Nephron (organoid): ENCODE results near the gene ESRRG.

ENCODE experiments used
- H3K27ac Mint-ChIP-seq, 3 experiments: 2 replicates each; pipeline ENCODE4 v1.8.0; 2020; ENCODE audit warnings: mixed read lengths in 3 of 3, mild to moderate bottlenecking in 2 of 3, moderate library complexity in 1 of 3
- H3K27me3 Mint-ChIP-seq: 2 replicates; pipeline ENCODE4 v1.8.0; 2021; ENCODE audit warnings: low read depth, mild to moderate bottlenecking, moderate library complexity, mixed read lengths
- H3K36me3 Mint-ChIP-seq: 2 replicates; pipeline ENCODE4 v1.8.0; 2020; ENCODE audit warnings: low read depth, mixed read lengths
- H3K4me1 Mint-ChIP-seq: 2 replicates; pipeline ENCODE4 v1.8.0; 2020; ENCODE audit warnings: mixed read lengths
- H3K4me3 Mint-ChIP-seq, 3 experiments: 2 replicates each; pipeline ENCODE4 v1.8.0; 2020; ENCODE audit warnings: mild to moderate bottlenecking in 3 of 3, mixed read lengths in 3 of 3, moderate library complexity in 2 of 3
- H3K9me3 Mint-ChIP-seq: 2 replicates; pipeline ENCODE4 v1.8.0; 2020; ENCODE audit warnings: mixed read lengths
- TF ChIP-seq, protein P1 (sequence below), 3 experiments: fragments of 200-600 bp; sonication (generic); IDR thresholded peaks; one replicate each; pipeline ENCODE4 v1.5.0; 2021; ENCODE audit warnings: antibody characterized with exemption in 3 of 3; ENCODE audit not compliant: unreplicated experiment in 3 of 3

The ESRRG gene

DNA sequence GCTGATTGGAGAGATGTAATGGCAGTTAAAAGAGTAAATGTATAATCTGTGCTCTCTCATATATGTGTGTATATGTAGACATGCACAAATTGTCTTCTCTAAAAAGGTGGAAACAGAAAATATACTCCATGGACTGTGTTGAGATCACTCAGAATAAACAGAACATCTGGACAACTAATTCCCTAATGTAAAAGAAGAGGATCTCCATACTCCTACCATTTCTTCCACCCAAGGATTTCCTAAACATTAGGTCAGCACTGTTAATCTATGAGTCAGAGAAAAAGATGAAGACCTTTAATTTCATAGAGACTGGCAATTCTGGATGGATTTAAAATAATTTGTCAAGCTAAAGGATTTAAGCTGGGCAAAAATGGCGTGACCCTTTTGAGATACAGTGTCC lies 80.1 kb downstream of the ESRRG start:
- H3K9me3 Mint-ChIP-seq = no peaks in the 10 kb centered on the region
- TF ChIP-seq, protein P1, sequence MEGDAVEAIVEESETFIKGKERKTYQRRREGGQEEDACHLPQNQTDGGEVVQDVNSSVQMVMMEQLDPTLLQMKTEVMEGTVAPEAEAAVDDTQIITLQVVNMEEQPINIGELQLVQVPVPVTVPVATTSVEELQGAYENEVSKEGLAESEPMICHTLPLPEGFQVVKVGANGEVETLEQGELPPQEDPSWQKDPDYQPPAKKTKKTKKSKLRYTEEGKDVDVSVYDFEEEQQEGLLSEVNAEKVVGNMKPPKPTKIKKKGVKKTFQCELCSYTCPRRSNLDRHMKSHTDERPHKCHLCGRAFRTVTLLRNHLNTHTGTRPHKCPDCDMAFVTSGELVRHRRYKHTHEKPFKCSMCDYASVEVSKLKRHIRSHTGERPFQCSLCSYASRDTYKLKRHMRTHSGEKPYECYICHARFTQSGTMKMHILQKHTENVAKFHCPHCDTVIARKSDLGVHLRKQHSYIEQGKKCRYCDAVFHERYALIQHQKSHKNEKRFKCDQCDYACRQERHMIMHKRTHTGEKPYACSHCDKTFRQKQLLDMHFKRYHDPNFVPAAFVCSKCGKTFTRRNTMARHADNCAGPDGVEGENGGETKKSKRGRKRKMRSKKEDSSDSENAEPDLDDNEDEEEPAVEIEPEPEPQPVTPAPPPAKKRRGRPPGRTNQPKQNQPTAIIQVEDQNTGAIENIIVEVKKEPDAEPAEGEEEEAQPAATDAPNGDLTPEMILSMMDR (IDR thresholded peaks at IDR 0.05; ENCODE audit: unreplicated experiment in 3 of 3) = no peak
- no peaks in the 10 kb centered on the region for H3K27me3 Mint-ChIP-seq
- H3K4me1 Mint-ChIP-seq = peaks cover 4% of the 10 kb centered on the region
- no peaks in the 10 kb centered on the region for H3K36me3 Mint-ChIP-seq
- no peak overlapping the region for H3K4me3 Mint-ChIP-seq
- H3K27ac Mint-ChIP-seq = no peak overlapping the region

DNA sequence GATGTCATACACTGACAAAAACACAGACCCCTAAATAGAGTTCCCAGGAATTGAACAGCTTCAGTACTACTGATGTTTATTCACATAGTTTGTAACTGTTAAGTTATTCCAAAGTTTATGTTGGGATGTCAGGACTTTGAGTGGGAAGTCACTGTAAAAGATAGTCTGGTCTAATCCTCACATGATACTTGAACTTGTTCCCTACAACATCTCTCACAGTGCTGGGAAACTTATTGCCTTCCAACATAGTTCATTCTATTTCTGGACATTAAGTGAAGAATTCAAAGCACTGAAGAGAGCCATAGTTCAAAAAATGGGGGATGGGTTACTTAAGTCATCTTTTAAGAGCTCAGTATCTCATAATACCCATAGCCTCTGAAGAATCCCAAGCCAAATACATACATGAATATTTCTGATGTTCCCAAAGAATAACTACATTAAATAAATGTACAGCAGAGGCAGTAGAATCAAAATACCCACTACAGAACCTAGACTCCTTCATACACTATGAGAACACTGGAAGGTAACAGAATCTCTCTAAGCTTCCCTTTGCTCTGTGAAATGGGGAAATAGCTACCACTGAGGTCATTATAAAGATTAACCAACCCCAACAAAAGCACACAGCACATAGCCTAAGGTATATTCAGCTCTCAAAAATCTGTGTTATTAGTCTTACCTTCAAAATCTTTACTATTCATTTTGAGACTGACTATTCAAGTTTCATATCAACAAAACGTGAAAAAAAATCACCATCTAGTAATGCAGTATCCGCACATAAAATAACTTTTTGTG lies 81.4 kb downstream of the ESRRG start:
- no peaks in the 10 kb centered on the region for H3K36me3 Mint-ChIP-seq
- no peak overlapping the region for H3K4me3 Mint-ChIP-seq
- peaks cover 4% of the 10 kb centered on the region for H3K4me1 Mint-ChIP-seq
- H3K9me3 Mint-ChIP-seq = no peaks in the 10 kb centered on the region
- TF ChIP-seq, protein P1 (IDR thresholded peaks at IDR 0.05; ENCODE audit: unreplicated experiment in 3 of 3) = no peak
- H3K27me3 Mint-ChIP-seq = no peaks in the 10 kb centered on the region
- no peak overlapping the region for H3K27ac Mint-ChIP-seq

DNA sequence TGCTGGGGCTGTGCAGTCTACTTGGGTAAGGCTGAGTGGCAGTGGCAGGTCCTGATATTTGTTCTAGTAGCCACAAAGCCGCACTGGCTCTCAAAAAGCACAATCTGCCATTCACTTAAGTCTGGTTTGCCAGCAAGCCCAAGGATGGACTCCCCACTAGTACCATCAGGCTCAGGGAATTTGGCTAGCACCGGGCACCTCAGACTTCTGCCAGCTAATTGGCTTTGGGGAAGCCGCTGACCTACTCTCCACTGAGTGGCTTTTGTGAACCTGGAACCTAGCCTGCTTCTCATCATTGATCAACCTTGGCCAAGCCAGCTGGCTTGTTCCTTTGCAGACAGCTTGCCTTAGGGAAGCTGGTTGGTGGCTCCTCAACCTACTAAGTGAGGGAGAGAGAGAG lies 83.1 kb downstream of the ESRRG start:
- Mint-ChIP-seq H3K27ac (no peak overlapping the region), H3K36me3 (no peaks in the 10 kb centered on the region), H3K4me1 (peaks cover 4% of the 10 kb centered on the region), H3K9me3 (no peaks in the 10 kb centered on the region), H3K4me3 (no peak overlapping the region), H3K27me3 (no peaks in the 10 kb centered on the region)
- TF ChIP-seq, protein P1 (IDR thresholded peaks at IDR 0.05; ENCODE audit: unreplicated experiment in 3 of 3) = no peak

DNA sequence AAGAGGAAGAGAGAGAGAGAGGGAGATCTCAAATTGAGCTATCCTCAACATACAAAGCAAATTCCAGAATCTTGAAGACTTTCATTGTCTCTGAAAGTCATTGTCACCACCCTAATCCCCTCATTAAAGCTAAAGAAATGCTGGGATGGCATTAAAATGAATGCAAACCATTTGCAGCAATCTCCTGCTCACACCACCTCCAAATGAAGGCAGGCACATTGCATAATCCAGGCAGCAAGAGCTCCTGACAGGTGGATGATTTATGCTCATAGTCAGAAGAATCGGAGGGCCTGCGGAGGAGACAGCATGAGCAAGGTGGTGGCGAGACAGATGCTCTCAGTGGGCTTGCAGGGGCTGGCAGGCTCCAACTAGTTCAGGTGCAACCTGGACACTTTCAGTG lies 90.2 kb downstream of the ESRRG start:
- TF ChIP-seq, protein P1 (IDR thresholded peaks at IDR 0.05; ENCODE audit: unreplicated experiment in 3 of 3) = no peak
- H3K27ac Mint-ChIP-seq = no peak overlapping the region
- no peaks in the 10 kb centered on the region for H3K36me3 Mint-ChIP-seq
- no peaks in the 10 kb centered on the region for H3K4me1 Mint-ChIP-seq
- H3K4me3 Mint-ChIP-seq = no peak overlapping the region
- H3K9me3 Mint-ChIP-seq = no peaks in the 10 kb centered on the region
- H3K27me3 Mint-ChIP-seq = no peaks in the 10 kb centered on the region

DNA sequence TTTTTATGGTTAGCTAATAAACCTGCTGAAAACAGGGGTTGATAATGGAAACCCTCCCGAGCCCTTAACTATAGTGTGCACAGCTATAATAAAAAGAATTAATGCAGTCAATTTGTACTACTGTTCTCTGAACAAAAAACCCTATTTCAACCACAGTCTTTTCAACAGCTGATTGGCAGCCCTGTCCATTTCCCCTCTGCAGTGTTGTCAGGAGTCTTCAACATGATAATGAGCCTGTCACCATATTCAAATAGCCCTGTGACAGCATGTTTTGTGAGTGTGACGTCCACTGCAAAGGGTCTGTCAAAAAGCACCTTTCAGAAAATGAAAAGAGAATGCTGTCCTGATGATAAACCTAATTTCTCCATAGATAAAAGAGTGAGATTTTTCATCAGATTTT lies 92.7 kb downstream of the ESRRG start:
- no peaks in the 10 kb centered on the region for H3K36me3 Mint-ChIP-seq

More for the DNA sequence above, 92.7 kb downstream of the ESRRG start:
- H3K4me3 Mint-ChIP-seq = no peak overlapping the region
- H3K4me1 Mint-ChIP-seq = no peaks in the 10 kb centered on the region
- no peaks in the 10 kb centered on the region for H3K27me3 Mint-ChIP-seq
- TF ChIP-seq, protein P1 (IDR thresholded peaks at IDR 0.05; ENCODE audit: unreplicated experiment in 3 of 3) = no peak
- H3K27ac Mint-ChIP-seq = no peak overlapping the region
- no peaks in the 10 kb centered on the region for H3K9me3 Mint-ChIP-seq
